HCT116 (cell line): ENCODE results near the gene SNRPA1. TPM values are rescaled to one million over a fixed set of nuclear protein-coding genes. Genes with fewer than 3 reads are reported as not detected.

Source experiments
- ATAC-seq: fragments of 200-7000 bp; cut with Tn5 transposase; 2 replicates; pipeline ENCODE4 v1.9.1; 2020; ENCODE audit warnings: mild to moderate bottlenecking, moderate library complexity
- BruUV-seq: library from RNA; stranded (reverse); fragments of 400-500 nt; replicated peaks from 2 replicates; lab custom pipeline; 2021; lab: Mats Ljungman, UMichigan
- CTCF ChIA-PET: fragments of 300-600 bp; sonication (Branson Sonifier 250); formaldehyde crosslinking; loops from one replicate; lab custom pipeline; 2021; ENCODE audit warnings: antibody characterized with exemption; lab: Charles Lee
- POLR2A ChIA-PET: fragments of 300-600, 350-600 bp; sonication (Branson Sonifier 250); formaldehyde crosslinking; loops from one replicate; lab custom pipeline; 2021; ENCODE audit warnings: antibody characterized with exemption; lab: Charles Lee
- RAD21 ChIA-PET, 2 experiments: fragments of 300-600 bp; sonication (Branson Sonifier 250); formaldehyde crosslinking; loops; one replicate each; lab custom pipeline; 2023; ENCODE audit warnings: low total read pairs in 2 of 2; ENCODE audit not compliant: uncharacterized antibody in 2 of 2, unreplicated experiment in 2 of 2, low non-redundant PET in 1 of 2; lab: Charles Lee
- DNase-seq: peaks from one replicate; pipeline ENCODE4 v3.0.0-alpha.2; 2010; ENCODE audit warnings: low read depth, low spot score
- H2AFZ ChIP-seq: fragments of 200-600 bp; shearing (Covaris generic), sonication (generic); 2 replicates; pipeline ENCODE4 v1.6.1; 2017; ENCODE audit warnings: low read depth, mixed run types, mixed read lengths, antibody characterized with exemption, low read length; ENCODE audit not compliant: poor library complexity, severe bottlenecking
- H3K27ac ChIP-seq: 2 replicates; pipeline ENCODE4 v1.5.1; 2012; ENCODE audit warnings: low read depth, low read length
- H3K27me3 ChIP-seq: fragments of 200-600 bp; sonication (generic); 2 replicates; pipeline ENCODE4 v1.6.1; 2016; ENCODE audit warnings: mixed run types, low read length, mixed read lengths; ENCODE audit not compliant: insufficient read depth
- H3K36me3 ChIP-seq, 2 experiments: fragments of 200-500 bp in 1 of 2; fragments of 200-600 bp in 1 of 2; sonication (Bioruptor generic) in 1 of 2; sonication (generic) in 1 of 2; 2 replicates each; pipeline versions ENCODE4 v1.5.1 to v1.6.1; 2014 to 2016; ENCODE audit warnings: low read length in 2 of 2, inconsistent platforms in 1 of 2, mixed read lengths in 1 of 2, mixed run types in 1 of 2; ENCODE audit not compliant: insufficient read depth in 2 of 2, control insufficient read depth in 1 of 2
- H3K4me1 ChIP-seq, 2 experiments: fragments of 200-600 bp in 1 of 2; sonication (generic) in 1 of 2; 2 replicates each; pipeline versions ENCODE4 v1.5.1 to v1.6.1; 2012 to 2017; ENCODE audit warnings: low read length in 2 of 2, inconsistent platforms in 1 of 2, mild to moderate bottlenecking in 1 of 2, mixed read lengths in 1 of 2, mixed run types in 1 of 2, moderate library complexity in 1 of 2; ENCODE audit not compliant: insufficient read depth in 2 of 2, control insufficient read depth in 1 of 2
- H3K4me2 ChIP-seq: fragments of 200-600 bp; sonication (generic); 2 replicates; pipeline ENCODE4 v1.6.1; 2017; ENCODE audit warnings: mixed run types, low read length, mixed read lengths
- H3K4me3 ChIP-seq, 2 experiments: fragments of 200-600 bp in 1 of 2; sonication (generic) in 1 of 2; replicated peaks in 1 of 2; 2 replicates each; pipeline ENCODE4 v1.5.1; 2011 to 2016; ENCODE audit warnings: low read length in 2 of 2, control low read depth in 1 of 2, low read depth in 1 of 2, mild to moderate bottlenecking in 1 of 2, mixed read lengths in 1 of 2, mixed run types in 1 of 2
- H3K79me2 ChIP-seq: fragments of 200-600 bp; sonication (generic); 2 replicates; pipeline ENCODE4 v1.6.1; 2017; ENCODE audit warnings: mild to moderate bottlenecking, mixed run types, low read length, moderate library complexity, mixed read lengths; ENCODE audit not compliant: insufficient read depth
- H3K9ac ChIP-seq: fragments of 200-600 bp; sonication (generic); 2 replicates; pipeline ENCODE4 v1.6.1; 2016; ENCODE audit warnings: low read length, mixed read lengths
- H3K9me2 ChIP-seq: fragments of 200-600 bp; sonication (generic), shearing (Covaris generic); 2 replicates; pipeline ENCODE4 v1.6.1; 2017; ENCODE audit warnings: mixed run types, mild to moderate bottlenecking, moderate library complexity; ENCODE audit not compliant: insufficient read depth
- H3K9me3 ChIP-seq, 2 experiments: fragments of 200-500 bp in 1 of 2; fragments of 200-600 bp in 1 of 2; sonication (Bioruptor generic) in 1 of 2; sonication (generic) in 1 of 2; 2 replicates each; pipeline ENCODE4 v1.6.1; 2014 to 2017; ENCODE audit warnings: low read length in 2 of 2, mixed read lengths in 2 of 2, inconsistent platforms in 1 of 2, low read depth in 1 of 2, mild to moderate bottlenecking in 1 of 2, mixed run types in 1 of 2, moderate library complexity in 1 of 2; ENCODE audit not compliant: control insufficient read depth in 1 of 2, insufficient read depth in 1 of 2
- H4K20me1 ChIP-seq: fragments of 200-600 bp; sonication (generic), shearing (Covaris generic); 2 replicates; pipeline ENCODE4 v1.6.1; 2017; ENCODE audit warnings: mixed run types, mild to moderate bottlenecking, moderate library complexity; ENCODE audit not compliant: insufficient read depth
- ATF3 ChIP-seq: IDR thresholded peaks from 2 replicates; pipeline ENCODE4 v1.6.1; 2012
- CBX3 ChIP-seq: IDR thresholded peaks from 2 replicates; pipeline ENCODE4 v1.6.1; 2012; ENCODE audit warnings: low read depth
- EZH2 ChIP-seq: fragments of 200-600 bp; sonication (generic); IDR thresholded peaks from 2 replicates; pipeline ENCODE4 v1.6.1; 2017; ENCODE audit warnings: antibody characterized with exemption, mixed run types
- FOSL1 ChIP-seq: IDR thresholded peaks from 2 replicates; pipeline ENCODE4 v1.6.1; 2012; ENCODE audit warnings: low read depth
- JUND ChIP-seq: IDR thresholded peaks from 2 replicates; pipeline ENCODE4 v1.6.1; 2012
- POLR2A ChIP-seq: IDR thresholded peaks from 2 replicates; pipeline ENCODE4 v1.7.0; 2011; ENCODE audit warnings: borderline replicate concordance; ENCODE audit not compliant: insufficient read depth, insufficient read length; ENCODE audit errors: extremely low read depth
- RAD21 ChIP-seq: IDR thresholded peaks from 2 replicates; pipeline ENCODE4 v1.6.1; 2012; ENCODE audit warnings: low read depth, mild to moderate bottlenecking
- REST ChIP-seq: IDR thresholded peaks from 2 replicates; pipeline ENCODE4 v1.6.1; 2012; ENCODE audit warnings: low read depth
- SIN3A ChIP-seq: IDR thresholded peaks from 2 replicates; pipeline ENCODE4 v1.6.1; 2012; ENCODE audit warnings: low read depth
- SP1 ChIP-seq: IDR thresholded peaks from 2 replicates; pipeline ENCODE4 v1.6.1; 2012; ENCODE audit warnings: low read depth
- SRF ChIP-seq: IDR thresholded peaks from 2 replicates; pipeline ENCODE4 v1.6.1; 2012; ENCODE audit warnings: low read depth
- TCF7L2 ChIP-seq: IDR thresholded peaks from 2 replicates; pipeline ENCODE4 v1.7.0; 2011; ENCODE audit warnings: borderline replicate concordance, inconsistent platforms; ENCODE audit not compliant: insufficient read depth, insufficient read length; ENCODE audit errors: extremely low read depth
- intact Hi-C: fragments of 100-400 bp; cut with micrococcal nuclease; formaldehyde crosslinking; loops from 2 replicates; pipeline ENCODE4 v1.10.0; 2022
- total RNA-seq: library from RNA; stranded (reverse); gene quantifications from one replicate; pipeline ENCODE4 v1.2.1, GENCODE V29; 2021; ENCODE audit not compliant: unreplicated experiment

SNRPA1 gene
- total RNA-seq, 1 experiment from 2014 or later = 104 TPM

GRCh38 chr15:101246391-101246790, 48.7 kb downstream of the SNRPA1 start:
- BruUV-seq = no TSS peak
- H3K4me2 ChIP-seq = no peak overlapping the region
- peaks cover 8 to 12% of the 10 kb centered on the region in 2 experiments for H3K4me1 ChIP-seq
- H3K9me2 ChIP-seq = no peaks in the 10 kb centered on the region
- H3K9ac ChIP-seq = no peak overlapping the region
- ChIA-PET CTCF (interaction anchor here (1.4 kb wide), 1 partner anchor 896 kb away, joined by 3 read pairs; no protein-coding TSS in a partner anchor), POLR2A (no interaction called here), RAD21 (no interaction called here)
- peaks cover 97% of the 10 kb centered on the region for H3K79me2 ChIP-seq
- H3K27me3 ChIP-seq = no peaks in the 10 kb centered on the region
- DNase-seq (no peak), ATAC-seq (no peak)
- H4K20me1 ChIP-seq = peaks cover 10% of the 10 kb centered on the region; the same call in 1 of the 2 replicates
- intact Hi-C loops = no loop called here
- no peaks in the 10 kb centered on the region for H3K9me3 ChIP-seq
- no peak overlapping the region for H3K27ac ChIP-seq
- peaks cover 10 to 16% of the 10 kb centered on the region in 2 experiments; a peak in 3 of 4 replicates for H3K36me3 ChIP-seq
- H2AFZ ChIP-seq = no peak overlapping the region
- no peak for TF ChIP-seq RAD21
- no peak for TF ChIP-seq SRF
- TF ChIP-seq TCF7L2 = no peak
- TF ChIP-seq SIN3A = no peak
- no peak overlapping the region for H3K4me3 ChIP-seq

GRCh38 chr15:101244889-101245668, 50.0 kb downstream of the SNRPA1 start:
- Histone ChIP-seq H3K9ac (no peak overlapping the region), H3K4me1 (peaks cover 5 to 6% of the 10 kb centered on the region in 2 experiments)
- intact Hi-C loops = no loop called here

More at GRCh38 chr15:101244889-101245668, 50.0 kb downstream of the SNRPA1 start:
- ChIA-PET RAD21 (no interaction called here), CTCF (interaction anchor here (1.1 kb wide), 1 partner anchor 13 kb away, joined by 4 read pairs; no protein-coding TSS in a partner anchor), POLR2A (no interaction called here)
- Histone ChIP-seq H3K27ac (no peak overlapping the region), H3K9me3 (no peaks in the 10 kb centered on the region), H3K9me2 (no peaks in the 10 kb centered on the region), H3K27me3 (no peaks in the 10 kb centered on the region), H3K4me2 (no peak overlapping the region), H4K20me1 (peaks cover 9% of the 10 kb centered on the region; the same call in 1 of the 2 replicates), H3K4me3 (no peak overlapping the region), H2AFZ (no peak overlapping the region), H3K36me3 (peaks cover 10 to 16% of the 10 kb centered on the region in 2 experiments; a peak in 3 of 4 replicates), H3K79me2 (peaks cover 100% of the 10 kb centered on the region)
- no peak for ATAC-seq
- no peak for DNase-seq
- no peak for TF ChIP-seq REST
- TF ChIP-seq ATF3 = no peak
- no peak for TF ChIP-seq POLR2A
- no peak for TF ChIP-seq TCF7L2
- TF ChIP-seq SP1 = no peak
- TF ChIP-seq CBX3 = no peak
- TF ChIP-seq FOSL1 = no peak
- no peak for TF ChIP-seq RAD21
- no peak for TF ChIP-seq EZH2
- no peak for TF ChIP-seq JUND
- BruUV-seq = no TSS peak
